ENCODE measurements around the gene TRPV5.

TRPV5 gene

DNA sequence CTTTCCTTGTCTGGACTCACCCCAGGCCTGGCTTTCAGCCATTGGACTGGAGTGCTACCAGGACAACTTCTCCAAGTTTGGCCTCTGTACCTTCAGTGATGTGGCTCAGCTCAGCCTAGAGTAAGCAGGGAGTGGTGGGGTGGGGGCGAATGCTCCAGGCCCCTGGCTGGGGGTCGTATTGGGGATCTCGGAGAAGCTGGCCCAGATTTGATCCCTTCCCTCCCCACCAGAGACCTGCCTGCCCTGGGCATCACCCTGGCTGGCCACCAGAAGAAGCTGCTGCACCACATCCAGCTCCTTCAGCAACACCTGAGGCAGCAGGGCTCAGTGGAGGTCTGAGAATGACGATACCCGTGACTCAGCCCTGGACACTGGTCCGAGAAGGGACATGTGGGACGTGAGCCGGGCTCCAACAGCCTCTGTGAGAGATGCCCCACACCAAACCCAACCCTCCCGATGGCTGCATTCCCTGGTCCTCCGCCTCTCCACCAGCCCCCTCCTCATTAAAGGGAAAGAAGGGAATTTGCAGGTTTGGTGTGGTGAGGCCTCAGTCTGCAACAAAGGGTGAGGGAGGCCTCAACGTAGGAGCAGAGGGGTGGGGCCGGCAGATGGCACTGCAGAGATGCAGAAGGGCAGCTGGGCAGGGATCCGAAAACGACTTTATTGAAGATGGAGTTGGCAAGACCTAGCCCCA is 62.8 kb downstream of the TRPV5 start:
- no peak for DNase-seq (ENCODE audit: low spot score)

DNA sequence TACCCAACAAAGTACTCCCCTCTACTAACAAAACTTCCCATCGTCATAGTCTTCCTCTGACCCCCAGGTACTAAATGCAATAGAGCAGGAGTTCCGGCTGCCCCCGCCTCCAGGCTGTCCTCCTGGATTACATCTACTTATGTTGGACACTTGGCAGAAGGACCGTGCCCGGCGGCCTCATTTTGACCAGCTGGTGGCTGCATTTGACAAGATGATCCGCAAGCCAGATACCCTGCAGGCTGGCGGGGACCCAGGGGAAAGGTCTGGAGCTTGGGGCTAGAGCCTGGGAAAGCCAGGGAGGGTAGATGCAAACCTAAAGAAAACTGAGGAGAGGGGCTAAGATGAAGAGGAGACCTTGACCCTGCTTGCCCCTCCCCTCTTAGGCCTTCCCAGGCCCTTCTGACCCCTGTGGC is 63.4 kb downstream of the TRPV5 start:
- no peak for DNase-seq (ENCODE audit: low spot score)

DNA sequence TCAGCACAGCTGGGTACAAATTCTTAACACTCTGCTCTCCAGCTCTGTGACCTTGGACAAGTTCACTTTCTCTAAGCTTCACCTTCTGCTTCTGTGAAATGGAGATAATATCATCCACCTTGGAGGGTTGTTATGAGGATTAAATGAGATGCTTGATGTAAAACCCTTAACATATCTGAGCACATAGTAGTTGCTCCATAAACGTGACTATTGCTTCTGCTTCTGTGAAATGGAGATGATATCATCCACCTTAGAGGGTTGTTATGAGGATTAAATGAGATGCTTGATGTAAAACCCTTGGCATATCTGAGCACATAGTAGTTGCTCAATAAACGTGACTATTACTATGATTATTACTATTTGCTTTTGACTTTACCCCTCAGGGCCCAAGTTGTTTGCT is 64.1 kb downstream of the TRPV5 start:
- no peak for DNase-seq (ENCODE audit: low spot score)

DNA sequence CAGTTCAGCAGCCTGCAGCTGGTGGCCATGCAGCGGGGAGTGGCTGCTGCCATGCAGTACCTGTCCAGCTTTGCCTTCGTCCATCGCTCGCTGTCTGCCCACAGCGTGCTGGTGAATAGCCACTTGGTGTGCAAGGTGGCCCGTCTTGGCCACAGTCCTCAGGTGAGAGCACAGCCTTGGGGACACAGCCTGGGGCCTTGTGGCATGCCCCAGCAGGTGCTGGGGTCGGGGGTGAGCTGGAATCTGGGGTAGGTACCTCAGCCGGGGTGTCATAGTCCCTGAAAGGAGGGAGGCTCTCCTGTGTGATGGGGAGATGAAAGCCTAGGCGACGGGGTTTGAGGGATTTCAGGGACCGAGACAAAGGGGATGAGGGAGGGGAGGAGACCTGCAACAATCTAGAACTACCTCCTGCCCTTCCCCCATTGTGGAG is 64.5 kb downstream of the TRPV5 start:
- no peak for DNase-seq (ENCODE audit: low spot score)

DNA sequence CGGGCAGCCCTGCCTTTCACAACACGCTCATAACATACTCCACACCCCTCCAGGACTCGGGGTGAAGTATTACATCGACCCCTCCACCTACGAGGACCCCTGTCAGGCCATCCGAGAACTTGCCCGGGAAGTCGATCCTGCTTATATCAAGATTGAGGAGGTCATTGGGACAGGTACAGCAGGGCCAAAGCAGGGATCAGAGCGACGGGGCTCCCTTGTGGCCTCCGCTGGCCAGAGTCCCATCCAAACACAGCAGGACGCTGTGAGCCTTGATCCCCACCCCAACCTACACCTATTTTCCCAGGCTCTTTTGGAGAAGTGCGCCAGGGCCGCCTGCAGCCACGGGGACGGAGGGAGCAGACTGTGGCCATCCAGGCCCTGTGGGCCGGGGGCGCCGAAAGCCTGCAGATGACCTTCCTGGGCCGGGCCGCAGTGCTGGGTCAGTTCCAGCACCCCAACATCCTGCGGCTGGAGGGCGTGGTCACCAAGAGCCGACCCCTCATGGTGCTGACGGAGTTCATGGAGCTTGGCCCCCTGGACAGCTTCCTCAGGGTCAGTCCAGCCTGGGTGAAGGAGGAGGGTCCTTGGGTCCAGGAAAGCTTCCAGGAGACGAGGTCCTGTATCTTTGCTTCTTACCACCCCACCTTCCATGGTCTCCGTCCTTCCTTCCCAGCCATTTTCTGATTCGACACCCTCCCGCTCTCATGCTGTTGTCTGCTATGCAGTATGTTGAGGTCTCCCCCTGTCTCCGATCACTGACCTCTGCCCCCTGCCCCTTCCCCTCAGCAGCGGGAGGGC is 65.2 kb downstream of the TRPV5 start:
- no peak for DNase-seq (ENCODE audit: low spot score)

DNA sequence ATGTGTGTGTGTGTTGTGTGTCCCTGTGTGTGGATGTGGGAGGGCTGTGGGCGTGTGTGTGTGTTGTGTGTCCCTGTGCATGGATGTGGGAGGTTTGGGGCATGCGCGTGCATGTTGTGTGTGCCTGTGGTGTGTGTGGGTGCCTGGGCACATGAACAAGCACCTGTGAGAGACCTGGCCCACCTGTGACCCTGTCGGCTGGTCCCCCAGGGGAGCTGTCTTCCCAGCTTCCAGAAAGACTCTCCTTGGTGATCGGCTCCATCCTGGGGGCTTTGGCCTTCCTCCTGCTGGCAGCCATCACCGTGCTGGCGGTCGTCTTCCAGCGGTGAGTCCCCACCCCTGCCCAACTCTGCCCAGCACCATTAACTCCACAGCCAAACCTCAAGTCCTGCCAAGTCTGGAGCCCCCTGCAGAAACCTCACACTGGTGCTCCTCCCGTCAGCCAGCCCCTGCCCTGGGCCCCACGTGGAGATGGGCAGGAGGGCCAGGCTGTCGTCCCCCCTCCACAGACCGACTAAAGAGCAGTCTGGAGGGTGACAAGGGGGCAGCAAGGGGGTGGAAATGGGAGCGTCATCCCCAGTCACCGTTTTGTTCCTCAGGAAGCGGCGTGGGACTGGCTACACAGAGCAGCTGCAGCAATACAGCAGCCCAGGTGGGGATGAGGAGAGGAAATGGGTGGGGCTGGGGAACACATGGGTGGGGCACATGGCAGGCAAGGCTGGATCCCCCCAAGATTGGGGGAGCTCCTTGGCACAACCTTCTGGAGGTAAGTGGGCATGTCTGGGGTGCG is 66.0 kb downstream of the TRPV5 start:
- no peak for DNase-seq (ENCODE audit: low spot score)

DNA sequence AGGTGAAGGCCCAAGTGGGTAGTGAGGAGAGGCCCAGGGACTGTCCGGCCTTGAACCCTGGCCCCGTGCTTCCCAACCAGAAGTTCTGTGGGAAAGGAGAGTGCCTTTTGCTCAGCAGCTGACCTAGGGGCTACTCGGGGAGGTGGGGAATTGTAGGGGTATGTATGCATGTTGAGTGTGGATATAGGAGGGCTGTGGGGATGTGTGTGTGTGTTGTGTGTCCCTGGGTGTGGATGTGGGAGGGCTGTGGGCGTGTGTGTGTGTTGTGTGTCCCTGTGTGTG is 66.5 kb downstream of the TRPV5 start:
- DNase-seq (ENCODE audit: low spot score), result no peak

DNA sequence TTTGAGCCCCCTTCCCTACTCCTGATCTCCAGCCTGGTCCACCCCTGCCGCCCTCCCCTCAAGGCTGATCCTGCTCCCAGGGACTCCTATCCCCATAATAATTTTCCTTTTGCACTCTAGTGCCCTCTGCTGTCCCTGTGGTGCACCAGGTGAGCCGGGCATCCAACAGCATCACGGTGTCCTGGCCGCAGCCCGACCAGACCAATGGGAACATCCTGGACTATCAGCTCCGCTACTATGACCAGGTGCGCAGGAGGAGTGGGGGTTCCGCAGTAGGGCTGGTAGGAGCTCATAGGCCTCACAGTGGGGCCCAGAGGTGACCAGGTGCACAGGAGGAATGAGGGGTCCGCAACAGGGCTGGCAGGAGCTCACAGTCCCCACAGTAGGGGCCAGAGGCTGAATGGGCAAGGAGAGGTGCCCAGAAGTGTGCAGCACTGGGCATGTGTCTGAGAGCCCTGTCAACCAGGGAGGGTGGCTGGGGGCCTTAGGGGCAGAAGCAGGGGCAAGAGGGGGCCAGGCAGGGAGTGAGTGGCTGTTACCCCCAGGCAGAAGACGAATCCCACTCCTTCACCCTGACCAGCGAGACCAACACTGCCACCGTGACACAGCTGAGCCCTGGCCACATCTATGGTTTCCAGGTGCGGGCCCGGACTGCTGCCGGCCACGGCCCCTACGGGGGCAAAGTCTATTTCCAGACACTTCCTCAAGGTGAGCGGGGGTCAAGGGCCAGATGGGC is 67.0 kb downstream of the TRPV5 start:
- DNase-seq (ENCODE audit: low spot score), result peak; percentile 65

DNA sequence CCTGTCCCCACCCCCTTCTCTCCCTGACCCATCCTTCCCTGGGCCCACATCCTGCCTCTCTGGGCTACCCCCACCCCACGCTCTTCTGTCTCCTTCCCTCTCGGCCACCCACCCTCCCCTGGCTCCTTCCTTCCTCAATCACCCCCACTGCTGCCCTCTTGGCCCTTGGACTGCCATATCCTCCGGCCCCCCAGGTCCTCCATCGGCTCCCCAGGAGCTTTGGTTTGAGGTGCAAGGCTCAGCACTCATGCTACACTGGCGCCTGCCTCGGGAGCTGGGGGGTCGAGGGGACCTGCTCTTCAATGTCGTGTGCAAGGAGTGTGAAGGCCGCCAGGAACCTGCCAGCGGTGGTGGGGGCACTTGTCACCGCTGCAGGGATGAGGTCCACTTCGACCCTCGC is 67.8 kb downstream of the TRPV5 start:
- no peak for DNase-seq (ENCODE audit: low spot score)

DNA sequence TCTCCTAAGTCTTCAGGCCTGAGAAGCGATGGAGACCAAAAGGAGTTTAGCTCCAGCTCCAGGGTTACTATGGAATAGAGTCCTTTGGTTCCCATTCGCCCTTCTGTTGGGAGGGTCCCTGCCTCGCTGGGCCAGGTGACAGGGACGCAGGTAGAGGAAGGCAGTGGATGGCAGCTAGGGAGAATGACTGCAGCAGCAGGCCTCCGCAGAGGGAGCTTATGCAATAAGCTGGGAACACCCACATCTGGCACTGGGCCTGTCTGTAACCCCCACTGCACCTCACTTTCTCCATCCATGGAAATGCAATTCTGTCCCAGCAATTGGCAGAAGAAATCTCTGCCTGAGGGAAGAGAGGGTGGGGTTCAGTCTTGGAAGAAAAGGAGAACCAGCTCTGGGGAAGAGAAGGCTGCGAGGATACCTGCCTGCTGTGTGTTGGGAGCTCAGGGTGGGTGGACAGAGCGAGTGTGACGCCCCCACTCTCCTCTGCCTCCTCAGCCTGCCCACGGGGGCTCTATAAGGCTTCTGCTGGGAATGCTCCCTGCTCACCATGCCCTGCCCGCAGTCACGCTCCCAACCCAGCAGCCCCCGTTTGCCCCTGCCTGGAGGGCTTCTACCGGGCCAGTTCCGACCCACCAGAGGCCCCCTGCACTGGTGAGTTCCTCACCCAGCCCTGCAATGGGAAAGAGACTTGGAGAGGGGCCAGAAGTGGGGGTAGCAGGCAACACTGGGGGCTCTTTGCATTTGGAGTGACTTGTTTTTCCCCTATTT is 68.4 kb downstream of the TRPV5 start:
- no peak for DNase-seq (ENCODE audit: low spot score)

DNA sequence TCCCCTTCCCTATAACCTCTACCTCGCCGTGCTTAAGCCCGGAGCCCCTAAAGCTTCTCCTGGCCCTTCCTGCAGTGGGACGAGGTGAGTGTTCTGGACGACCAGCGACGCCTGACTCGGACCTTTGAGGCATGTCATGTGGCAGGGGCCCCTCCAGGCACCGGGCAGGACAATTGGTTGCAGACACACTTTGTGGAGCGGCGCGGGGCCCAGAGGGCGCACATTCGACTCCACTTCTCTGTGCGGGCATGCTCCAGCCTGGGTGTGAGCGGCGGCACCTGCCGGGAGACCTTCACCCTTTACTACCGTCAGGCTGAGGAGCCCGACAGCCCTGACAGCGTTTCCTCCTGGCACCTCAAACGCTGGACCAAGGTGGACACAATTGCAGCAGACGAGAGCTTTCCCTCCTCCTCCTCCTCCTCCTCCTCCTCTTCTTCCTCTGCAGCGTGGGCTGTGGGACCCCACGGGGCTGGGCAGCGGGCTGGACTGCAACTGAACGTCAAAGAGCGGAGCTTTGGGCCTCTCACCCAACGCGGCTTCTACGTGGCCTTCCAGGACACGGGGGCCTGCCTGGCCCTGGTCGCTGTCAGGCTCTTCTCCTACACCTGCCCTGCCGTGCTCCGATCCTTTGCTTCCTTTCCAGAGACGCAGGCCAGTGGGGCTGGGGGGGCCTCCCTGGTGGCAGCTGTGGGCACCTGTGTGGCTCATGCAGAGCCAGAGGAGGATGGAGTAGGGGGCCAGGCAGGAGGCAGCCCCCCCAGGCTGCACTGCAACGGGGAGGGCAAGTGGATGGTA is 69.5 kb downstream of the TRPV5 start:
- no peak for DNase-seq (ENCODE audit: low spot score)

DNA sequence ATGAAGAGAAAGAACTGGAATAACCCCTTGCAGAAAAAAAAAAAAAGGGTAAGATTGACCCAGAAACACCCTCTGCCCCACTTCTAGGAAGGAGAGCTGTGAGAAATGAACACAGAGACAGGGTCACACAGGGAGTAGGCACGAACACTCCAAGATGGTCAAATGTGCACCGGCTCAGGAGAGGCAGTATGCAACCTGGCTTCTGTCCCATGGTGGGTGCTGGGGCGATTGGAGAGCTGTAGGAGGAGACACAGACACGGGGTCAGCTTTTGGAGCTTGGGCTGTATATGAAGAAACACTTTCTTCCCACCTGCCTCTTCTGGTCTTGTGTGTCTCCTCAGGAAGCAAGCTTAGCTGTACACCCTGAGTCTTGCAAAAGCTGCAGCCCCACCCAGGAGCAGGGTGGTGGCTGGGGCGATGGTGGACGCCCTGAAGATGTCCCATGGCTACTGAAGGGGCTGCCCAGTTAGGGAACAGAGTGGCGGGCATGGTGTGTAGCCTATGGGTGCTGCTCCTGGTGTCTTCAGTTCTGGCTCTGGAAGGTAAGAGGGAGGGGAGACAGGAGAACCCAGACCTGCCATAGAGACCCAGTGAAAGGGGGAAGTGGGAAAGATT is 70.7 kb downstream of the TRPV5 start:
- no peak for DNase-seq (ENCODE audit: low spot score)

DNA sequence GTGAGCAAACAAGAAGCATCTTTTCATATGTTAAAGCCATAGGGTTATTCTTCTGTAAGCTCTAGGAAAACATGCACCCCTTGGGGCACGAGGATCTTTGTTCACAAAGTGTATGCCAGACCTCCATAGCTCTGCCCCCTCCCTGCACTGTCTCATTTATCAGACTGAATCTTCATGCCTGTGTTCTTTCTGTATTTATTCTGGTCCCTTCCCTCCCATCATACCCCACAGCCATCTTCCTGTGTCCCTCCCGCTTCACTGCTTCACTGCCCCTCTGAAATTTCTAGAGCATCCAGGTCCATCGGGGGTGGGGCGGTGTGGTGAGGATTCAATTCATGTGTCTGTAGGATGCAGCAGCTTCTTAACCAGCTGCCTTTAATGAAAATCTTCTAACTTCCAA is 71.2 kb downstream of the TRPV5 start:
- DNase-seq (ENCODE audit: low spot score), result no peak

DNA sequence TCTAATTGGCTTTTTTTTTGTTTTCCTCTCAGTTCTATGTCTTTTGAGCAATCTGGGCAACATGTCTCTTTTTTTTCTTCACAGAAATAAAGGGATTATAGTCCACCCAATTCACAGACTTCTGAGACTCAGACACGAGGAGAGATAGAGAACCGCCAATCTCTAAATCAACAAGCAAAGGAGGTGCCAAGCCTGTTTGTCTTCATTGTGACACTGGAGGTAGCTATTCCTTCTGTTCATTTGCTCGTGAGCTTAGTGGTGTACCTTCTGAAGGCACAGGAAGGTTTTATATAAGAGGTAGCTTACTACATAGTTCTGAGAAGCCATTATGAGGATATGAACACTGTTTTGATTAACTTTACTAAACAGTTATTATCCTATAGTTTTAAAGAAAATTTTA is 72.6 kb downstream of the TRPV5 start:
- no peak for DNase-seq (ENCODE audit: low spot score)

DNA sequence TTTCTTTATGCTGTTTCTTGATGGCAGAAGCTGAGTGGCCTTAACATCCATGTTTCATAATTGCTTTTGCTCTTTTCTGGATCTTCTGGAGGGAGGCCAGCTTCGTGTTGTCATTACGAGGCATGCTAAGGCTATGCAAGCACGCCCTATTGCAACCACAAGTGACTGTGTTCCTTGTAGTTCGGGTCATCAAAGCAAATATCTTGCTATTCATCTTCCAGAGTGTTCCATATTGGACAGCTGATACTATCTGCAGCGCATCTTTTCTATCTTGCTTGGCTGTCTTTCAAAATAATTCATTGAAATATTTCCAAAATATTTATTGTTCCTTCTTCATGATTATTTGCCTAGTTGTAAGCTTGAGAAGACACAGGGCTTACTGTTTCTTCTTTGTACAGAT is 73.7 kb downstream of the TRPV5 start:
- no peak for DNase-seq (ENCODE audit: low spot score)

DNA sequence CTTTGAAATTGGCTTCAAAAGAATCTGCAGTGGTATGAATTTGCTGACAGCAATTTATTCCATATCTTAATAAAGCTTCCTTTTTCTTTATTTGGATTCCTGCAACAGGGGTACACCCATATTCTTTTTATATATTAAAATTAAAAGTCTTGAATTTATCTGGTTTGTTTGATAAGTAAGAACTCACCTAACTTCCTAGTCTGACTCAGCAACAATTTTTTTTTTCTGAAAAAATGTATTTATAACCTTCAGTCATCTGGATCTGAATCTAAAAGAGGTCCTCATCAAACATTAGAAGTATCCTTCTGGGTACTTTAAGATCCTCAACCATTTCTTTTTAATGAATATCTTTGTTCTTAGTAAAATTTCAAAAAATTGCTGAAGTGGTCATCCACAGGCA is 74.1 kb downstream of the TRPV5 start:
- DNase-seq (ENCODE audit: low spot score), result no peak
